Stimulated activated CD8-positive, alpha-beta memory T cell treated with anti-CD3 and anti-CD28 coated beads, Interleukin-4, amount 100 ng/mL, for 1 hour (primary cell): Measurements from ENCODE around the gene FANCC.

Source experiments
- DNase-seq, 2 donors: peaks; one replicate each; pipeline ENCODE4 v3.0.0-alpha.2; 2020; ENCODE audit warnings: low read depth in 2 of 2, low spot score in 1 of 2

The FANCC gene

GRCh38 chr9:95088421-95089161 lies 228.9 kb downstream of the FANCC start:
- no peak for DNase-seq

GRCh38 chr9:95087659-95088242 lies 229.8 kb downstream of the FANCC start:
- no peak for DNase-seq

GRCh38 chr9:95086564-95086955 lies 230.9 kb downstream of the FANCC start:
- no peak for DNase-seq

GRCh38 chr9:95085861-95086563 lies 231.5 kb downstream of the FANCC start:
- no peak for DNase-seq

- no peak for DNase-seq
Measured at GRCh38 chr9:95085036-95085770, 232.3 kb downstream of the FANCC start.

GRCh38 chr9:95084254-95084934 lies 233.1 kb downstream of the FANCC start:
- no peak for DNase-seq

GRCh38 chr9:95083086-95083768 lies 234.3 kb downstream of the FANCC start:
- no peak for DNase-seq

GRCh38 chr9:95082401-95083084 lies 235.0 kb downstream of the FANCC start:
- DNase-seq = no peak

GRCh38 chr9:95081998-95082397 lies 235.5 kb downstream of the FANCC start:
- DNase-seq = no peak

- DNase-seq = no peak
Measured at GRCh38 chr9:95080961-95081647, 236.4 kb downstream of the FANCC start.

GRCh38 chr9:95079461-95079860 lies 238.0 kb downstream of the FANCC start:
- DNase-seq = no peak

GRCh38 chr9:95078939-95079338 lies 238.6 kb downstream of the FANCC start:
- no peak for DNase-seq

GRCh38 chr9:95078511-95078910 lies 239.0 kb downstream of the FANCC start:
- no peak for DNase-seq

GRCh38 chr9:95077766-95078370 lies 239.6 kb downstream of the FANCC start:
- no peak for DNase-seq

- no peak for DNase-seq
Measured at GRCh38 chr9:95077053-95077765, 240.3 kb downstream of the FANCC start.

GRCh38 chr9:95076696-95077052 lies 240.8 kb downstream of the FANCC start:
- no peak for DNase-seq

- DNase-seq = no peak
Measured at GRCh38 chr9:95075700-95076099, 241.8 kb downstream of the FANCC start.

- no peak for DNase-seq
Measured at GRCh38 chr9:95074632-95075031, 242.9 kb downstream of the FANCC start.
